ENCODE results near the gene SYT14.
"Not testable (repeated sequence)": the region's sequence is repeated elsewhere in the genome, so short reads cannot be mapped to it uniquely, and the experiment has no call there.

Gene SYT14

GRCh38 chr1:209937996-209938959 is at the start of gene SYT14:
SYT14 (plus strand) TSS chr1:209938217; CDS start chr1:209938265, 48 bp downstream.
- peak; percentile 77 to 92 (median 90) for DNase-seq

GRCh38 chr1:209888291-209889076 is 49.5 kb upstream of the SYT14 start:
- not testable (repeated sequence) for DNase-seq

- no peak for DNase-seq
Observed at GRCh38 chr1:209889077-209889418, 49.0 kb upstream of the SYT14 start.

- DNase-seq: no peak
Observed at GRCh38 chr1:209890641-209891330, 47.2 kb upstream of the SYT14 start.

GRCh38 chr1:209893751-209894150 is 44.3 kb upstream of the SYT14 start:
- no peak for DNase-seq

GRCh38 chr1:209895709-209896108 is 42.3 kb upstream of the SYT14 start:
- no peak for DNase-seq

- no peak for DNase-seq
Observed at GRCh38 chr1:209896346-209896745, 41.7 kb upstream of the SYT14 start.

GRCh38 chr1:209898271-209898670 is 39.7 kb upstream of the SYT14 start:
- not testable (repeated sequence) for DNase-seq

GRCh38 chr1:209898851-209899250 is 39.2 kb upstream of the SYT14 start:
- not testable (repeated sequence) for DNase-seq

GRCh38 chr1:209899948-209900347 is 38.1 kb upstream of the SYT14 start:
- no peak for DNase-seq

GRCh38 chr1:209900734-209901133 is 37.3 kb upstream of the SYT14 start:
- DNase-seq: no peak

- DNase-seq: no peak
Observed at GRCh38 chr1:209901211-209901610, 36.8 kb upstream of the SYT14 start.

- not testable (repeated sequence) for DNase-seq
Observed at GRCh38 chr1:209904774-209905173, 33.2 kb upstream of the SYT14 start.

GRCh38 chr1:209911746-209912145 is 26.3 kb upstream of the SYT14 start:
- DNase-seq: no peak

- DNase-seq: no peak
Observed at GRCh38 chr1:209912306-209912705, 25.7 kb upstream of the SYT14 start.

- DNase-seq: peak in 2 of 3 experiments; percentile 41 to 72
Observed at GRCh38 chr1:209919637-209920036, 18.4 kb upstream of the SYT14 start.

- DNase-seq: no peak
Observed at GRCh38 chr1:209920844-209921243, 17.2 kb upstream of the SYT14 start.

GRCh38 chr1:209924390-209924789 is 13.6 kb upstream of the SYT14 start:
- DNase-seq: no peak

- DNase-seq: peak in 2 of 3 experiments; percentile 86 to 94
Observed at GRCh38 chr1:209926045-209926444, 12.0 kb upstream of the SYT14 start.

GRCh38 chr1:209927466-209927865 is 10.6 kb upstream of the SYT14 start:
- DNase-seq: no peak

- DNase-seq: no peak
Observed at GRCh38 chr1:209929751-209930150, 8.3 kb upstream of the SYT14 start.

GRCh38 chr1:209931141-209931540 is 6.9 kb upstream of the SYT14 start:
- DNase-seq: no peak

GRCh38 chr1:209936125-209936524 is 1.9 kb upstream of the SYT14 start:
- DNase-seq: no peak

Measured in NCI-H1417 (cell line).